ENCODE data around the gene ACTR5.
A peak's percentile ranks its signal among the peaks of the same experiment; 100 is the strongest.

The ACTR5 gene

GRCh38 chr20:38748097-38748860, at the start of gene ACTR5:
Gene ACTR5, plus strand, starts transcription at chr20:38748460. Its CDS starts 19 bp downstream, at chr20:38748479.
- DNase-seq (ENCODE audit: low read depth in 2 of 2) = peak; percentile 72 to 76

GRCh38 chr20:38698541-38698940, 49.7 kb upstream of the ACTR5 start:
- DNase-seq (ENCODE audit: low read depth in 2 of 2) = no peak

DNA sequence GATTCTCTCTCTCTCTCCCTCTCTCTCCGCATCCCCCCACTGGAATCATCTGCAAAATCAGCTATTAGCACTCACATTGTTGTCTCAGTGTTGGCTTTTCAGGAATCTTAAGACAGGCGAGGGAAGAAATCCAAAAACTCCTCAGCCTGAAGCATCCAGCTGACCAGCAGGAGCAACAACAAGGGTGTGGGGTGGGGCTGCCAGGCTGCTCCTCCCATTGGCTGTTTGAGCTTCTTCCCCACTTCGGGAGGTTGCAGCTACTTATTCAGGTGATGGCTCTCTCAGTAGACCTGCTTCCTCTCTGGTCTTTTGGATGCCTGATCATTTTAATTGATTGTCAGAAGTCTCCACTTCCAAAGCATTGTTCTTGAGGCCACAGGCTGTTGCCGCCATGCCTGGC, 48.1 kb upstream of the ACTR5 start:
- DNase-seq (ENCODE audit: low read depth in 2 of 2) = no peak

GRCh38 chr20:38700926-38701325, 47.3 kb upstream of the ACTR5 start:
- no peak for DNase-seq (ENCODE audit: low read depth in 2 of 2)

DNA sequence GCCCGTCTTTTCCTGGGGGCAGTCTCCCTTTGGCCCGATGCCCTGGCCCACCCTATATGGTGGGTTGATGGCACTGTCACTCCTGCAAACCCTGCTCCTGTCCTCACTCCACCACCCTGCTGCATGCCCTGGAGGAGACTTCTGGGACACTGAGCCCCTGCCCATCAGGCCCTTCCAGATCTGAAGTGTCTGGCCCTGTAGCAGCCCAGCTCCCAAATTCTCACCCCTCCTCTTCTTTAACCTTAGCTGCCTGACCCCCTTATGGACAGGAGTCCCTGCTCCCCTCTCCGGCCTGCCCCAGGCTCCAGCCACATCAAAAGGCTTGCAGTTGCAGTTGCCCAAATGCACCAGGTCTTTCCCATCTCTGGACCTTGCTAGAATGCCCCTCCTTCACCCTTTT, 44.7 kb upstream of the ACTR5 start:
- DNase-seq (ENCODE audit: low read depth in 2 of 2) = no peak

GRCh38 chr20:38704136-38704535, 44.1 kb upstream of the ACTR5 start:
- DNase-seq (ENCODE audit: low read depth in 2 of 2) = no peak

- no peak for DNase-seq (ENCODE audit: low read depth in 2 of 2)
These were observed 41.8 kb upstream of the ACTR5 start for GRCh38 chr20:38706509-38706908.

DNA sequence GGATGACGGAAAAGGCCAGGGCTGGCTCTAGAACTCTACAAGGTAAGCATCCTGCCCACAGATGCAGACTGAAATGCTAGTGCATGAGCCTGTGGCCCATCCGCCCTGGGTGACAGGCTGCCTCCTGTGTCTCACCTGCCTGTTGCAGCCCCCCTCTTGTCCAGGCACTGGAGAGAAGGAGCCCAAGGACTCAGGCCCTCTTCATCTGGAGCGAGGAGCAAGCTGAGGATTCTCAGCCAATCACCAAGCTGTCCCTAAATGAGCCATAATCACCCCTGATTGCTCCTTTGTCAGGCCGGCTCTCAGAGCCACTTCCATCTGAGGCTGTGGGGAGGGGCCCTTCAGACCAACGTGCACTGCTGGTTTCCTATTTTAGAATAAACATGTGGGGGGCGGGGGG, 34.0 kb upstream of the ACTR5 start:
- no peak for DNase-seq (ENCODE audit: low read depth in 2 of 2)

DNA sequence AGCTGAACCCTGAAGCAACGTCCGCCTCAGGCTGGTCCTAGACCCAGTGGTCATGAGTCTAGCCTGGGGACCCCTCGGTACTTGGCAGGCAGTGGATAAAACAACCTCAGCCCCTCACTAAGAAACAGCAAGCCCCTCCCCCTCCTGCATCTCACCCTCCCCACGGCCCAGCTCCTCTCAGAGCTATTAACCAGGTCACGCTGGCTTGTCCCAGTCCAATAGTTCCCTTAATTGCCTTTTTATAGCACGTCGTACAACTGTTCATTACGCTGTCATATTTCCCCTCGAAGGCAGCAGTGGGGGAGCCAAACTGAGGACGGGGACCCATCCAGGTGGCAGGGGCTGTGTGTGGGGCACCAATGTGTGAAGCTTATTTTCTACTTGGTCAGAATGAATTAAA, 32.6 kb upstream of the ACTR5 start:
- no peak for DNase-seq (ENCODE audit: low read depth in 2 of 2)

DNA sequence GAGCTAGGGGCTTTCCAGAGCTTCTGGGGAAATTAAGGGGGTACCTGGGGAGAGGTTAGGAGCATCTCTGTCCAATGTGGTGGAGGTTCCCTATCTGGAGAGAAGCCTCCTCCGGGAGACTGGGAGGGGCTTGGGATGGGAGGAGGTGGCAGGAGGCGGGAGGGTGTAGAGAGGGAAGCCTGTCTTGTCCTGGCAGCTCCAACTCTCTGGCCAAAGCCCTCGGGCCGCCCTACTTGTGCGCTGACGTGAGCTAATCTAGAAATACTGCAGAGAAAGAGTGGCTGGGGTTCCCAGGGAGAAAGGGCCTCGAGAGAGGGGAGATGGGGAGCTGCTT, 25.6 kb upstream of the ACTR5 start:
- no peak for DNase-seq (ENCODE audit: low read depth in 2 of 2)

DNA sequence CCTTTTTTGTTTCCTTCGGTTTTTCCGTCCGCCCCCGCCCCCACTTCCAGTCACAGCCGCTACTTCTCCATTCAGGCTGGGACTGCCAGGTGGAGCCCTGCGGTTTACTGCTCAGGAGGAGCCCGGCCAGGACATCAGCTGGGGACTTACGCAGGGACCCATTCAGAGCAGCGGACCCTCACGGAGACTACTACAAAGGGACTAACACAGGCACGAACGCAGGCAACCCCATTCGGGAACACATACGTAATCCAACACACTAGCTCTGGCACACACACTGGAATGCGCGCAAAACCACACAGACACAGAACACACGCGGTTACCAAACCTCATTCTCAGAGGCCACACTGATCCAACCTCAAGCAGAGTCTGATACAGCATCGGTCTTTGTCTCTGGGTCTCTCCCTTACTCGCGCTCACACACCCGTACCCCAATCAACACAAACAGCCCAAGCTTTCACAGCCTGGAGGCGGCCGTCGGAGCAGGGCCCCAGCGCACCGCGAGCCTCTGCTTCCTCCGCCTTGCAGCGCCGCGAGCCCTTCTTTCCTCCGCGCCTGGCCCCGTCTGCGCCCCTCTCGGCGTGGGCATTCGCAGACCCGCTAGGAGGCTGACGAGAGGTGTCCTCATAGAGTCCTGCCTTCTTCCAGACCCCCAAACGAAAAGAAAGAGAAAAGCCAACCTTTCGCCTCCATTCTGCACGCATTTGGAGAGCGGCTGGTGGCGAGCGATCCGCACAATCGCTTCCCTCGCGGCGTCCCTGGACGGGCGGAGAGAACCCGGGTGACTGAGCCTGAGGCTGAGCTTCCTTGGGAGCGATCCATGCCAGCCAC, 25.0 kb upstream of the ACTR5 start:
- no peak for DNase-seq (ENCODE audit: low read depth in 2 of 2)

GRCh38 chr20:38723848-38724625, 24.2 kb upstream of the ACTR5 start, which contains the start of gene SLC32A1:
Gene SLC32A1, plus strand, starts transcription at chr20:38724486. Its CDS starts 239 bp downstream, at chr20:38724725.
- no peak for DNase-seq (ENCODE audit: low read depth in 2 of 2)

DNA sequence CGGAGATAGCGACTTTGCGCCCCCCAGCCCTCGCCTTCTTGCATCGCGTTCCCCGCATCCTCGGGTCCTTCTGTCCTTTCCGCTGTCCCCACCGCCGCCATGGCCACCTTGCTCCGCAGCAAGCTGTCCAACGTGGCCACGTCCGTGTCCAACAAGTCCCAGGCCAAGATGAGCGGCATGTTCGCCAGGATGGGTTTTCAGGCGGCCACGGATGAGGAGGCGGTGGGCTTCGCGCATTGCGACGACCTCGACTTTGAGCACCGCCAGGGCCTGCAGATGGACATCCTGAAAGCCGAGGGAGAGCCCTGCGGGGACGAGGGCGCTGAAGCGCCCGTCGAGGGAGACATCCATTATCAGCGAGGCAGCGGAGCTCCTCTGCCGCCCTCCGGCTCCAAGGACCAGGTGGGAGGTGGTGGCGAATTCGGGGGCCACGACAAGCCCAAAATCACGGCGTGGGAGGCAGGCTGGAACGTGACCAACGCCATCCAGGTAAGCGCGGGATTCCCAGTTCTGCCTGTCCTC, 23.6 kb upstream of the ACTR5 start:
- DNase-seq (ENCODE audit: low read depth in 2 of 2) = no peak

- no peak for DNase-seq (ENCODE audit: low read depth in 2 of 2)
These were observed 22.9 kb upstream of the ACTR5 start for GRCh38 chr20:38725148-38725901.

DNA sequence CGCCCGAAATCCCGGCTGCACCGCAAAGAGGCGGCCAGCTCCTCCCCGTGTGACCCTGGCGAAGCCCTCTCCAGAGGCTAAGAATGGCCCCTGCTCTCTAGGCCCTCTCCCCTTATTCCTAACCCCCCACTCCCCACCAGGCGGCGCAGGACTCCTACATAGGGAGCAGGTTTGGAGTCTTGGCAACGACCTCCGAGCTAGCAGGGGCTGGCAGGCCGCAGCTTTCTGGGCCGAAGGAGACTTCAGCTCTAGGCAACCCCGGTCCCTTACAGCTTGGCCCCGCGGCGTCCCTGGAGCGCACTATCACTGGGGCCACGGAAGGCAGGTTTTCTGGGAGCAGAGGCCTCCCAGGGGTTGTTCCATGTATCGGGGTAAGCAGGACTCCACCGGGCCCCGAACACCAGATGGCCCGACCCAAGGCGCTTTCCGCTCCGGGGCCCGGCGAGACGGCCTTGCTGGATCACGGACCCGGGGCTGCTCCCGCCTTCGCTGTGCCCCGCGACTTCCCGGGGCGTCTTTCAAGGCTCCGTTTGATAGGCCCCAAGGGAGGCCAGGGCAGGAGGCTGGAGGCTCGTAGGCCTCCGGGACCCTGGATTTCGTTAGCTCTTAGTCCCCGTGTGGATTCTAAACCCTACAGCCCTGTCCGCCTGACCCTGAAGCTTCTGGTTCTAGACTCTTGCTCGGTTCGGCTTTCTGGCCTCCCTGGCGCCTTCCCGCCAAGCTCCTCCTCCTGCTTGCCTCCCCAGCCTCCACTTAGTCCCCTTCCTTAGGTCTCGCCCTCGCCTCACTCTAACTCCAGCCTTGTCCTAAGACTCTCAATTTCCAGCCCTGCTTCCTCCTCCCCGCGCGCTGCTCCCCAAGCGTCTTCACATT, 22.1 kb upstream of the ACTR5 start:
- DNase-seq (ENCODE audit: low read depth in 2 of 2) = no peak

DNA sequence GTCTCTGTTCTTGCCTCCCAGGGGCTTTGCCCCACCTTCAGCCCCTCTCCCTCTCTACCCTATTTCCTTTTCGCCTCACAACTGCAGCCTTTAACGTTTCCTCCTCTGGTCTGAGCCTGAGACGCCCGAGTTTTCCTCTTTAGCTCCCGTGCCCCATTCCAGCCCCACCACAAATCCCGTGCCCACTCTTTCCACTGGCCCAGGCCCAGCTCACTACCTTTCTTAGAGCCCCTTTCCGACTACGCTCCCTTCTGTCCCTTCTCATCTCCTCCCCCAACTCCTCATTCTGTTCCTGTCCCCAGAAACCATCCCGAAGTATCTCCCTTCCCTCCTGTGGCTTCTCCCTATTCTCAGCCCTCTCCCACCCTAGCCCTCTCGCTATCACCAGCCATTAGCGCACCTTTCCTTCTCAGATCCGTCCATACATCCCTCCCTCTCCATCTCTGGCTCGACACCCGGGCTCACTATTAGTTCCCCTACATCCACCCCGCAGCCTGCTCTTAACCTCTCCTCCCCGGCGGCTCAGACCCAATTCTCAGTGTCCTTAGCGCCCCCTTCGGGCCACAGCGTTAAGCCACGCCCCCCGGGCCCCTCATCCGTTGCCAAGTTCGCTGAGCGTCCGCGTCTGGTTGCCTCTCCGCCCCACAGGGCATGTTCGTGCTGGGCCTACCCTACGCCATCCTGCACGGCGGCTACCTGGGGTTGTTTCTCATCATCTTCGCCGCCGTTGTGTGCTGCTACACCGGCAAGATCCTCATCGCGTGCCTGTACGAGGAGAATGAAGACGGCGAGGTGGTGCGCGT, 21.3 kb upstream of the ACTR5 start:
- DNase-seq (ENCODE audit: low read depth in 2 of 2) = no peak

- no peak for DNase-seq (ENCODE audit: low read depth in 2 of 2)
These were observed 20.6 kb upstream of the ACTR5 start for GRCh38 chr20:38727607-38728190.

DNA sequence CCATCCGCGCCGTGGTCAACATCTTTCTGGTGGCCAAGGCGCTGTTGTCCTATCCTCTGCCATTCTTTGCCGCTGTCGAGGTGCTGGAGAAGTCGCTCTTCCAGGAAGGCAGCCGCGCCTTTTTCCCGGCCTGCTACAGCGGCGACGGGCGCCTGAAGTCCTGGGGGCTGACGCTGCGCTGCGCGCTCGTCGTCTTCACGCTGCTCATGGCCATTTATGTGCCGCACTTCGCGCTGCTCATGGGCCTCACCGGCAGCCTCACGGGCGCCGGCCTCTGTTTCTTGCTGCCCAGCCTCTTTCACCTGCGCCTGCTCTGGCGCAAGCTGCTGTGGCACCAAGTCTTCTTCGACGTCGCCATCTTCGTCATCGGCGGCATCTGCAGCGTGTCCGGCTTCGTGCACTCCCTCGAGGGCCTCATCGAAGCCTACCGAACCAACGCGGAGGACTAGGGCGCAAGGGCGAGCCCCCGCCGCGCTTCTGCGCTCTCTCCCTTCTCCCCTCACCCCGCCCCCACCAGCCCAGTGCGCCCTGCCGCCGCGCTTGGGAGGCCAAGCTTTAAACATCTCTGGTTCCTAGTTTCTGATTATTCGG, 20.0 kb upstream of the ACTR5 start:
- DNase-seq (ENCODE audit: low read depth in 2 of 2) = no peak

Data from fibroblast of skin of left quadriceps (primary cell).